ENCODE measurements around the gene BPI.
"Not testable (repeated sequence)": the region's sequence is repeated elsewhere in the genome, so short reads cannot be mapped to it uniquely, and the experiment has no call there.

BPI gene

DNA sequence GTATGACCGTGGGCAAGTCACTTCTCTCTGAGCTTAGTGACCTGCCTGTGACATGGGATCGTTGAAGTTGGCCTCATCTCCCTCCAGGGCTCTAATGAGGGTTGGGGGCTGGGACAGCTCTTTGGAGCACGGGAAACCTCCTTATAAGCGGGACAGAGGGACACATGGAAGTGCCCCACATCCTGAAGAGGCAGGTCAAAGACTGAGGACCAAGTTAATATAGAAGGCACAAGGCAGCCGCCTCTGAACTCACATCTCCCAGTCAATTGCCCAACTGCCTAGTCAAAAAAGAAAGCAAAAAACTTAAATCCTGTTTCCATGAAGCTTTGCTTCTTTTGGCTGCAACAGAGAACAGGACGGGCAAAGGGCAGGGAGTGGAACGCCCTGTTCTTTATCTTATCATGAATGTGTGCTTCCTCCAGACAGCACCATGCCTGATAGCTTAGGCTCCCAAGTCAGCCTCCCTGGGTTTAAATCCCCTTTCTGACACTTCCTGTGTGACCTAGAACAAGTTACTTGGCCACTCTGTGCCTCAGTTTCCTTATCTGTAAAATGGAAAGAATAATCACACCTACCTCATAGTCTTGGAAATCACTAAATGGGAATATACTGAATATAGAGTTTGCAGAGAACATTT is 69.4 kb downstream of the BPI start:
- DNase-seq: no peak

DNA sequence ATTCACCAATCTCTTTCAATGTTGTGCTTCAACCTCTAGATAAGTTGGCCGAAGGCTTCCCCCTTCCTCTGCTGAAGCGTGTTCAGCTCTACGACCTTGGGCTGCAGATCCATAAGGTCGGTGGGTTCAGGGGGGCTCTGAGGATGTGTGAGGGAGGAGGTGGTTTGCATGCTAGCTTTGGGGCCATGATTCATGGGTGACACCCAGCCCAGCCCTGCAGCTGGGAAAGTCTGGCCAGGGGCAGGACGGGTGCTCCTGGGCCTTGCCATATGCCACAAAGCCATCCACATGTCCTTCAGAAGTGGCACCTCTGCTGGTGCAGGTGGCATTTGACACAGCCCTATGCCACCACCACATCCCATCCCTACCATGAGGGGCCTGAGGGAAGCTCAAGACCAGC is 69.9 kb downstream of the BPI start:
- DNase-seq: no peak

GRCh38 chr20:38377039-38377685 is 73.2 kb downstream of the BPI start:
- no peak for DNase-seq

DNA sequence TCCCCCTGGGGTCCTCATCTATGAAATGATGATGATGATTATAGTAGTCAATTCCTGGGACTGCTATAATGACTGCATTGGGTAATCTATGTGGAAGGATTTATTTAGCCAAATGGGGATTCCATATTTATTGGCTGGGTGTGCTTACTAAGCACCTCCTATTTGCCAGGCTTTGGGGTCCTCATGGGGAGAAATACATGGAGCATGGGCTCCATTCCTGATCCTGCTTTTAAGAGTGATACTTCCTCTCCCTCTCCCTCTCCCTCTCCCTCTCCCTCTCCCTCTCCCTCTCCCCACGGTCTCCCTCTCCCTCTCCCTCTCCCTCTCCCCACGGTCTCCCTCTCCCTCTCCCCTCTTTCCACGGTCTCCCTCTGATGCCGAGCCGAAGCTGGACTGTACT is 73.9 kb downstream of the BPI start:
- not testable (repeated sequence) for DNase-seq

DNA sequence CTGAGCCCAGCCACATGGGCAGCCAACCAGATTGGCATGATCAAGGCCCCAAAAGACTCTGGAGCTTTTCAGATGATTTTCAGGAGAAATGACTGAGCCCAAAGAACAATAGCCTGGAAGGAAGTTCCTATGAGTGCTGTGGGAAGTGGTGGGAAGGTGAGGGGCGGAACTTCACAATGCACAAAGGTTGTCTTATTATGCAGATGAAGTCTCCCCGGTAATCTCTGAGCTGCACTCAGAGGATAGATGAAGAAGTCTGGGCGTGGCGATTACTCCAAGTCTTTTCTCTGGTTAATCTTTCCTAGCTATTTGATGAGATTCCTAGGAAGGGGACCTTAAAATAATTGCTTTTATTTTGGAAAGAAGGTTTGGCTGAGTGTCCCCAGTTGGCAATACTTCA is 79.2 kb downstream of the BPI start:
- no peak for DNase-seq

DNA sequence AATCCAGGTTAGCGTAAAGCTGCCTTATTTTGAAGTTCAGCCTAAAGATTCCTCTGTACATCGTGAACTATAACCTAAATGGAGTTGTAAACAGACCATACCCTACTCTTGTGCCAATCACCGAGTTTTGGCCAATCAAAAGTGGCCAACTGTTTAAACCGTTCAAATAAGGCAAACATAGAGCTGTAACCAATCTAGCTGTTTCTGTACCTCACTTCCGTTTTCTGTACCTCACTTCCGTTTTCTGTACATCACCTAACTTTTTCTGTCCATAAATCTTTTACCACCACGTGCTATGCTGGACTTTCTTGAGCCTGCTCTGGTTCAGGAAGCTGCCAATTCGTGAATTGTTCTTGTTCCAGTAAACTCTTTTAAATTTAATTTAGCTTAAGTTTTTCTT is 82.0 kb downstream of the BPI start:
- no peak for DNase-seq

DNA sequence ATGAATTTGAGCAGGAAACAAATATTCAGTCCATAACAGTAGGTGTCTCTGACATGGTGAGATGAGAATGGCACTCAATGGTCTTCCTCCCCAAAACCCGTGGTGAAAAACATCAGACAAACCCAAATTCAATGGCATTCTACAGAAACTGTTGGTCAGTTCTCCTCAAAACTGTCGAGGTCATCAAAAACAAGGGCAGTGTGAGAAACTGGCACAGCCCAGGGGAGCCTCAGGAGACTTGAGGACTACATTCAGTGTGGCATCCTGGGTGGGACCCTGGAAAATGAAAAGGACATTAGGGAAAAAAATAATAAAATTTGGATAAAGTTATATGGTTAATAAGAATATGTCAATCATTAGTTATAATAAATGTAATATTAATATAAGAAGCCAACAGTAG is 82.9 kb downstream of the BPI start:
- no peak for DNase-seq
